Measurements from ENCODE around the gene SIGLEC11.
"Not testable (repeated sequence)": the region's sequence is repeated elsewhere in the genome, so short reads cannot be mapped to it uniquely, and the experiment has no call there.

The SIGLEC11 gene

DNA sequence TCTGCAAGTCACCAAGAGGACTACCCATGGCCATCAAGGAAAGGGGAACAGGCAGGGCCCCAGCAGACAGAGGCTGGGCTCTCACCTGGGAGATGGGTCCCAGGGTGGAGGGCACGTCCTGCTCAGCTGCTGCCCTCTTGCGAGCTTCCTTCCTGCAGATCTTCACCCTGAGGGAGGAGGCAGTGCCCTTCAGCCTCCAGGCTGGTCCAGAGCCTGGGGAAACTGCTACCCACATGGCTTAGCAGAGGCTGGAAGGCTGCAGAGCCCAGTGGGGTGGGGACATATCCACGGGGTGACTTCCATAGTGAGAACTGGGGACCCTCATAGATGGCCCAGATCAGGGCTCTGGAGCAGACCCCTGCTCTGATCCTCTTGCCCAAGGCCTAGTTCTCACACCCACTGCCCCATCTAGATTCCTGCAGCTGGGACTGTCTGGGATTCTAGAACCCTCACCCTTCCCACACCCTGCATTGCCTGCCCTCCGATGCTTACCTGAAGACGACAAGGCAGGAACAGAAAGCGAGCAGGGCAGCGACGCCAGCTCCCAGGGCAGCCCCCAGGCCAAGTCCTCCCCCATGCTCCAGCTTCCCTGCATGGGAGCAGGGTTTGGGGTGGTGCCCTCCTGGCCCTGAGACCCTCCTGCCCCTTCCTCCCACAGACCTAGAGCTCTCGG lies 9.0 kb downstream of the SIGLEC11 start:
- DNase-seq (ENCODE audit: low spot score): no peak

DNA sequence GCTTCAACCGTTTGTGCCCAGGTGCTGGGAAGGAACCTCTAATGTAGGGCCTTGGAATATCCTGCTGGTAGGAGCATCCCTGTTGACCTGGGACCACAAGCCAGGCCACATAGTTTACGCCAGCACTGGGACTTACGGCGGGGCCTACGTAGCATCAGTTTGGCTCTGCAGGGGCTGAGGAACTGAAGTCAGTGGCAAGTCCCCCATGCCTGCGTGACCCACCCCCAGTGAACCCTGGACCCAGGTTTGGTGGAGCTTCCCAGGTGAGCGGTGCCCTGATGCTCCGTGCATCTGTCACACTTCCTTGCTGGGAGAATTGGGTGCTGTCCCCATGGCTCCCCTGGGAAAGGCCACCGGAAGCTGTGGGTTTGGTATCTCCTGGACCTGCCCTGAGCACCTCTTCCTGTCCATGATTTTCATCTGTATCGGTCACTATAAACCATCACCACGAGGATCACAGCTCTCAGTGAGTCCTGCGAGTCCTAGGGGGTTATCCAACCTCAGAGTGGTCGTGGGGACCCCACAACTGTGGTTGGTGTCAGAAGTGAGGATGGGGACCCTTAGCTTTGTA lies 9.9 kb downstream of the SIGLEC11 start:
- DNase-seq (ENCODE audit: low spot score): no peak

DNA sequence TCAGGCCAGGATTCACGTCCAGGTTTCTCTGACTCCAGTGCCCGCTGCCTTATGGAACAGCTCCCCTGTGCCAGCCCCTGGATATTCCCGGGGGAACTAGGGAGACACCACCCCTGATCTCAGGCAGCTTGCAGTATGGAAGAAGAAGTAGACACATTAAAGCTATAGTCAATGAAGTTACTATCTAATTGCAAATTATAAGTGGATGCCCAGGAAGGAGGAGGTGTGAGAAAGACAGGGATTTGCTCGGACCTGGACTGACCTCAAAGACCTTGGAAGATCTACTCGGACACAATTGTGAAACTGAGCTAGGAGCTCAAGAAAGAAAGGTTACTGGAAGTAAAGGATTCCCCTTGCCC lies 10.4 kb downstream of the SIGLEC11 start:
- DNase-seq (ENCODE audit: low spot score): no peak

DNA sequence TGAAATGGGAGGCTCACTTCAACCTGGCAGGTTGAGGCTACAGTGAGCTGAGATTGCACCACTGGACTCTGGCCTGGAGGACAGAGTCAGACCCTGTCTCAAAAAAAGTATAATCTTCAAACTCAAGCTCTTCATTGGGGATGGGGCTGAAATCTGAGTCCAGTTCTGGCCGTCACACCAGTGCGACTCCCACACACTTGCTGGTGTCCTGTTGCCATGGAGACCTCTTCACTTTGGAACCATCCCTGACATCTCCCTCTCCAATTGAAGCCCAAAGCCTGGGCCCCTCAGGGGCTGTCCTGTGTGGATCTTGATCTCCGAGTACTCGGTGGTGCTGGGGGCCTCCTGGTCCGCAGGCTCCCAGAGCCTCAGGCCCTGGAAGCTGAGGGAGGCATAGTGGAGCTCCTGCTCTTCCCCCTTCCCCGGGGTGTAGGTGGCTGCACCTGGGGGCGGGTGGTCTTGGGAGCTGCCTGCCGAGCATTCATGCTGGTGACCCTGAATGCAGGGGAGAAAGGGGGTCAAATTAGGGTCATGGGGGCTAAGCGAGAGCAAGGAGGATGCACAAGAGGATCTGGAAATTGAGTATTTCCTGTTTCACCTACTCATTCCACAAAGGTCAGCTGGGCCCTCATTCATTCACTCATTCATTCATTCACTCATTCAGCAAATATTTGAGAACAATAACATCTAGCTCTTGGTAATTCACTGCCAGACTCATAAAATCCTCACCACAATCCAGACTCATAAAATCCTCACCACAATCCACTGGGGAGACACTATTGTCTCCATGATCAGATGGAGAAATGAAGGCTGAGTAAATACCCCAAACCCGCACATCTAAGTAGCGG lies 11.0 kb downstream of the SIGLEC11 start:
- no peak for DNase-seq (ENCODE audit: low spot score)

DNA sequence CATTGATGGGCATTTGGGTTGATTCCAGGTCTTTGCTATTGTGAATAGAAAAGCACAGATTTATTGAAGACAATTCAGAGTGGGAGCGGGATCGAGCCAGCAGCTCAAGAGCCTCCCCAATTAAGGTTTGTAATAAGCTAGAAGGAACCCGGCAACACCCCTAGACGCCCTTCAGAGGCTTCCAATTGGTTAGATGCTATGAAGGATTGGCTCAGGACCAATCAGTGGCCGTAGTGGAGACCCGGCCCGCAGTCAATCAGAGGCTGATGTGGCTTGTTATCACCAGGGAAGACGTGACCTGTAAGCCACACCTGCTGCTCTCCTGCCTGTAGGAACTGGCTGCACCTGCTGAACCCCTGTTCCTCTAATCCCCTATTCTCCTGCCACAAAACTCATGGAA lies 14.6 kb downstream of the SIGLEC11 start:
- DNase-seq (ENCODE audit: low spot score): no peak

DNA sequence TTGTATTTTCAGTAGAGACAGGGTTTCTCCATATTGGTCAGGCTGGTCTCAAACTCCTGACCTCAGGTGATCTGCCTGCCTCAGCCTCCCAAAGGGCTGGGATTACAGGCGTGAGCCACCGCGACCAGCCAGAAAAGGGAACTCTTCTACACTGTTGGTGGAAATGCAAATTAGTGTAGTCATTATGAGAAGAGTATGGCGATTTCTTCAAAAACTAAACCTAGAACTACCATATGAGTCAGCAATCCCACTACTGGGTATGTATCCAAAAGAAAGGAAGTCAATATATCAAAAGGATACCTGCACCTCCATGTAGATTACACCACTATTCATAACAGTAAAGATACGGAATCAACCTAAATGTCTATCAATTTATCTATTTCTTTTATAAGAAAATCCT lies 16.4 kb downstream of the SIGLEC11 start:
- DNase-seq (ENCODE audit: low spot score): not testable (repeated sequence)

DNA sequence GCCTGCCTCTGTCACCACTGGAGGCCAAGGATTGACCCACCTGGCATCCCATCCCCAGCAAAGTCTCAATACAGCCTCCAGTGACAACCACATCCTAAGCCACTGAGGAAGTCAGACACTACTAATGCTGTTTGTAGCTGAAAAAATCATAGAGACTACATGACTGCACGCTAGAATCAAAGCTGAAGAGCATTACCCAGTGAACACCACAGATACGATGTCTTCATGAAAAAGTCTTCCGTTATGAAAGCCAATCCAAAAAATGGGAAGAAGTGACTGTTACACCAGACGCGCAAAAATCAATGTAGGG lies 20.5 kb downstream of the SIGLEC11 start:
- DNase-seq (ENCODE audit: low spot score): no peak

DNA sequence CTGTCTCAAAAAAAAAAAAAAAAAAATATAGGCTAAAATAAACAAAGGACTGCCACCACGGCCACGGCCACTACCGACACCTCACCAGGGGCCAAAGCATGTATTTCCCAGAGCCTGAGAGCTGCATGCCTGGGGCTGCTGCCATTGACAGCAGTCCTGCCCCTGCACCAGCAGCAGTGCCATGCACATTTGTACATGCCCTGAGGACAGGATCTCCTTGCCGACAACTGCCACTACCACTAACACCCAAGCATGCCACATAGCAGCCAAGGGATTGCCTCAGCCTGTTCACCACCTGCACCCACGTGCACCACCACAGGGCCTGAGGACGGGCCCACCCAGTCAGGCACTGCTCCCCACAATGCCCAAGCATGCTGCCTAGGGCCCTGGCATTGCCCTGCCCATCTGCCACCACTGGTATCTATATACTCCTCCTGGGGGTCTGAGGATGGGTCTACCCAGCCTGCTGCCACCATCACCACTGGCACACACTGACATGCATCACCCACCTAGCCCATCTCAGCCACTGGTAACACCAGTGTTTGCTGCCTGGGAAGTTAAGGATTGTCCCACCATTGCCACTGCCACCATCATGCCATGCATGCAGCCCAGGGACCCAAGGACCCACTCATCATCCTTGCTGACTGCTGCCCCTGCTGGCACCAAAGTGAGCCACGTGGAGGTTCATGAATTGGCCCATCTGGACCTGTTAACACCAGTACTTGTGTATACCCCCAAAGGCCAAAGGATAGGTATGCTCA lies 21.1 kb downstream of the SIGLEC11 start:
- DNase-seq (ENCODE audit: low spot score): no peak

DNA sequence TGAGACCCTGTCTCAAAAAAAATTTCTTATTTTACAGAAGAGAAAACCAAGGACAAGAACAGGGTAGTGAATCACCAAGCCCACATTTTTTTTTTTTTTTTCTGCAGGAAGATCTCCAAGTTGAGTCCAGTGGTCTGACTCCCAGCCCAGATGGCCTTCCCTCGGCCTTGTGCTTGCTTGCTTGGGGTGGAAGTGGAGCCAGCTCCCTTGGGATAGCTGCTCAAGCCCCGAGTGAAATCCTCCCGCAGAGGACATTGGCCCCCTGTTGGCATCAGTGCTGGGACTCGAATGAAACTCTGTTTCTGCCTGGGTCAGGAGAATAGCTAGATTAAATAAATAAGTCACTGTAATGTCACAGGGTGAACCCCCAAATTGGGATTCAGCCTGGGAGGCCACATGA lies 22.3 kb downstream of the SIGLEC11 start:
- DNase-seq (ENCODE audit: low spot score): no peak

DNA sequence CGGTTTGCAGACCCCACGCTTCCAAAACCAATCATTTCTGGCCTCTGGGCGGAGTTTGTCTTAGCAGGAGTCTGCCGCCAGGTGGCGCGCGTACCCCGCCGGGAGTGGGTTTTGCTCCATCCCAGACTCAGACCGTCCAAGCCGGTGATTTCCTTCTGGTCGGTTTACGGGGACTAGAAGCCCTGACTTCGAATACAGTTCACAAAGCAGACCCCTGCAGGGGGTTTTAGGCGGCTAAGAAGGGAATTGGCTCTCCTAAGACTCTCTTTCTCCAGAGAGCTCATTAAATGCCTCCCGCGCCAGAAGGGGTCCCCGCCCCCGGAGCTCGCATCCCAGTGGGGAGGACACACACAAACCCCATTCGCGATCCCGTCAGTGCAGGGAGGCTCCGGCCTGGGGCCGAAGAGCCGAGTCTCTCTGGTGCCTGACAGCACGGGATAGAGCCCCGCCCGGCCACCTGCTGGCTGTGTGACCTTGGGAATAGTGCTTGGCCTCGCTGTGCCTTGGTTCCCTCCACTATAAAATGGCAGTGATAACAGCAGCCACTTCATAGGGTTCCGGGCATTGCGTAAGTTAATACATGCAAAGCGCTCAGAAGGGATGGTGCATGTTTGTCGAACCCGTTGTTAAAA lies 23.1 kb downstream of the SIGLEC11 start:
- peak; percentile 57 for DNase-seq (ENCODE audit: low spot score)

DNA sequence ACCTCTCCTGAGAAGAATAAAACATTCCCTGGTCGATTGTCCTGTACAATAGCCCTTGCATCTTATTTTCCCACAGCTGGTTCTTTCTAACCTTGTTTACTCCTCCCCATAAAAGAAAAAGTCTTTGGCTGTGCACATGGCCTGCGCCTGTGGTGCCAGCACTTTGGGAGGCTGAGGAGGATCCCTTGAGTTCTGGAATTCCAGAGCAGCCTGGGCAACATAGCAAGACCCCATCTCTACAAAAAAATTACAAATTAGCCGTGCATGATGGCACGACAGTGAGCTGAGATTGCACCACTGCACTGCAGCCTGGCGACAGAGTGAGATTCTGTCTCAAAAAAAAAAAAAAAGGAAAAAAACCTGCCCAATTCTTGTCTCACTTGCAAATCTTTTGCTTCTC lies 24.4 kb downstream of the SIGLEC11 start:
- DNase-seq (ENCODE audit: low spot score): no peak

DNA sequence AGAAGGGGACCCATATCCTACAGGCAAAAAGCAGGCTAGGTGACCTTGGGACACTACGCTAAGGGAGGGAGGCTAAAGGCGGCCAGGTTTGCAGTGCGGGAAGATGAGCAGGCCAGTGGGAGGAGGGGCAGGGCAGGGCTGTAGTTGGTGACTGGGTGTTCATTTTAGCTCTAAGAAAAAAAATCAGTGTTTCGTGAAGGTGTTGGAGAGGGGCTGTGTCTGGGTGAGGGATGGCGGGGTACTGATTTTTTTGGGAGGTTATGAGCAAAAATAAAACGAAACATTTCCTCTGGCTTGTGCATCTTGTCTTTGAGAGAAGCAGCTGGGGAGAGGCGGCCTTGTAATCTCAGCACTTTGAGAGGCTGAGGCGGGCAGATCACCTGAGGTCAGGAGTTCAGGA lies 27.3 kb downstream of the SIGLEC11 start:
- no peak for DNase-seq (ENCODE audit: low spot score)

DNA sequence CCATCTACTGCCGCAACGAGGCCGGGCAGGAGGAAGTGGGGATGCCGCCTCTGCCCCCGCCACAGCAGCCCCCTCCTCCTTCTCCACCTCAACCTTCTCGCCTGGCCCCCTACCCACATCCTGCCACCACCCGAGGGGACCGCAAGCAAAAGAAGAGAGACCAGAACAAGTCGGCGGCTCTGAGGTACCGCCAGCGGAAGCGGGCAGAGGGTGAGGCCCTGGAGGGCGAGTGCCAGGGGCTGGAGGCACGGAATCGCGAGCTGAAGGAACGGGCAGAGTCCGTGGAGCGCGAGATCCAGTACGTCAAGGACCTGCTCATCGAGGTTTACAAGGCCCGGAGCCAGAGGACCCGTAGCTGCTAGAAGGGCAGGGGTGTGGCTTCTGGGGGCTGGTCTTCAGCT lies 28.2 kb downstream of the SIGLEC11 start:
- DNase-seq (ENCODE audit: low spot score): no peak

DNA sequence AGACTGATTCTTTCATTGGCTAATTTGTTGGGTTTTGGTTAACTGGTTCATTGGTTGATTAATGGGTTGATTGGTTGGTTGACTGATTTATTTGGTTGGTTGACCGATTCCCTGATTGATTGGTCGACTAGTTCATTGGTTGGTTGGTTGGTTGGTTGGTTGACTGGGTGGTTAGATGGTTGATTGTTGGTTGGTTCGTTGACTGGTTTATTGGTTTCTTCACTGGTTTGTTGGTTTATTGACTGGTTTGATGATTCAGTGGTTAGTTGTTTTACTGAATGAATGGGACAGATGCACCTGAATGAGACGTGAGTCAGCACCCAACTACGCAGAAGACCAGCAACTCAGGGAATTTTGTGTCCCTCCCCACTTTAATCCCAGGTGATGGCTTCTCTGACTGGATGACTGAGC lies 28.9 kb downstream of the SIGLEC11 start:
- no peak for DNase-seq (ENCODE audit: low spot score)

DNA sequence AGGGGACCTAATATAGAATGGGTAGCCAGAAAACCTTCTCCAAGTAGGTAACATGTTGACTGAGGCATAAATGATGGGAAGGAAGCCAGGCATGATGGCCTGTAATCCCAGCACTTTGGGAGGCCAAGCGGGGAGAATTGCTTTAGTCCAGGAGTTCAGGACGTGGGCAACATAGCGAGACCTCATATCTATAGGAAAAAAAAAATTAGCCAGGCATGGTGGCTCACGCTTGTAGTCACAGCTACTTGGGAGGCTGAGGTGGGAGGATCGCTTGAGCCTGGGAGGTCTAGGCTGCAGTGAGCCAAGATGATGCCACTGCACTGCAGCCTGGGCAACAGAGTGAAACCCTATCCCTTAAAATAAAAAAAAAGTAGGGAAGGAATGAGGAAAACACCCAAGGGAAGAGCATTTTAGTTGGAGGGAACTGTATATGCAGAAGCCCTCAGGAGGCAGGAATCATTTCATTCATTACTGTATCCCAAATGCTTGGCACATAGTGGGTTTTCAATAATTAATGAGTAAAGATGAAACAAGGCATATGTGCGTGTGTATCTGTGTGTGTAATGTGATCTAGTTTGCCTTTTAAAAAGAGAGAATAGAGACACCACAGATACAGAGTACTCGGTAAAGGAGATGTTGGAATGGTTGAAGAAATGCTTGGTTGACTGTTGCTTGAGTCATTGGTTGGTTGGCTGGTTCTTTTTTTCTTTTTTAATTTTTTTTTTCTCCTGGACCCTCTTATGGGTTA lies 29.5 kb downstream of the SIGLEC11 start:
- no peak for DNase-seq (ENCODE audit: low spot score)

DNA sequence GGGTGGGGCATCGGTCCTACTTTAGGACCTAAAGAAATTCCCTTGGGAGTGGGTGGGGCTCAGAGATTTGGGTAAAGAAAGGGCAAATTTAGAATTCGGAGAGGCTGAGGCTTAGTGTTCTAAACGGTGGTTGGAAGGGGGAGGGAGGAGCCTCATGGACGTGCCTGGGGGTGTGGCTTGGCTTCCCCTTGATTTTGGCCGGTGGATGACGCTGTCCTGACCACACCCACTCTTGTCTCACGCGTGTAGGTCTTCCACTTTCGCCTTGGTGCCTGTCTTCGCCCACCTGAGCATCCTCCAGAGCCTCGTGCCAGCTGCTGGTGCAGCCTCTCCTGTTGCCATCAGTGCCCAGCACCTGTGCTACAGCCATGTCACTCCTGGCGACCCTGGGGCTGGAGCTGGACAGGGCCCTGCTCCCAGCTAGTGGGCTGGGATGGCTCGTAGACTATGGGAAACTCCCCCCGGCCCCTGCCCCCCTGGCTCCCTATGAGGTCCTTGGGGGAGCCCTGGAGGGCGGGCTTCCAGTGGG lies 30.4 kb downstream of the SIGLEC11 start:
- no peak for DNase-seq (ENCODE audit: low spot score)

DNA sequence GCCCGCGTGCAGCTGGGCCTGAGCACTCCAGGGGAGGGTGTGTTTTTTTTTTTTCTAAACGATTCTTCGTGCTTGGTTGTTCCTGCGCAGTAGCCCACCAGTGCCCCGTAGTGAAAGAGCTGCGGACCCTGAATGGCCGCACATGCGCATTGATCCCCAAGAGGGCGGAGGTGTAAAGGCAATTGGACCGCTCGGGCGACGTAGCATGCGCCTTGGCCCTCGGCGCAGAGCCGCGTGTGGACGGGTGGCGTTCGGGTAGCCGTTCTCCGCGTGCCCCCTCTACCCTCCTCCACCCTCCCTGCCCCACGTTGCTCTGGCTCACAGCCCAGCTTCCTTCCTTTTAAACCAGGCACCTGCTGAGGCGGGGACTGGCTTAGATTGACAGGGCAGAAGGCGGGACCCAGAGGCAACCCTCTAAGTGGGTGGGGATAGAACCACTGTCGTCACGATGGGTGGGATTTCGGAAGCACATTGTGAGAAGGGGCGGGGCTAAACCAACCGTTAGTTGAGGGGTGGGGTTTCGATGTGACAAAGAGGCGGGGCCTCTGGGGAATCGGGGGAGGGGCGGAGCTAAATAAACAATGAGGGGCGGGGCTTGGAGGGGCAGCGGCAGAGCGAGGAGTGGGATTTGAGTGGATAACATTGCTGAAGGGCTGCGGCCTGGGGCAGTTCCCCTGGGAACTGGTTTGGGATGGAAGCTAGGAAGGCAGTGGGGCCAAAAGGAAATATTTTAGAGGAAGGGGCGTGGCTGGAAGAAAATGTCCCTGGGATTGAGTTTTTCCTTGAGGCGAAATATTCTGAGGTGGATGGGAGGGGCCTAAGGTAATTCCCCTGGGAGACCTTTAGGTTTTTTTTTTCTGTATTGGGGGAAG lies 31.1 kb downstream of the SIGLEC11 start:
- peak; percentile 98 for DNase-seq (ENCODE audit: low spot score)

DNA sequence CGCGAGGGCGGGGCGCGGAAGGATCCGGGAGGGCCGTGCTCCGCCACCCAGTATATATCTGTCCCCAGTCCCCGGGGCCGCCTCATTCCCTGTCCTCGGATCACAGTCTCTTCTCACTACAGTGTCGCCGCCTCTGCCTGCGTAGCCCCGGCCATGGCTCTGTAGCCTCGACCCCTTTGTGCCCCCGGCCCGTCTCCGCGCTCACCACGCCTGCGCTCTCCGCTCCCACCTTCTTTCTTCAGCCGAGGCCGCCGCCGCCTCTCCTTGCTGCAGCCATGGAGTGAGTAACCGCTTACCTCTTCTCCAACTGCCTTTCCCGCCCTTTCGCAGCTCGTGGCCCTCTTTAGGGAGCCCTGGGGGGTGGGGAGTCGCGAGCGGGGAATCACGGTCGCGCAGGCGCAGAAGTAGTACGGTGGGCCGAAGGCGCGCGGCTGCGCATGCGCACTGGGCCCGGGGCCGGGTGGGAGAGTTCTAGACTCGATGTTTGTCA lies 31.8 kb downstream of the SIGLEC11 start, which contains the start of the genes ATF5 and NUP62:
Gene ATF5, plus strand, starts transcription at position 85 of the 490 bp plus-strand sequence. CDS start 1,646 bp downstream, outside the sequence.
Gene NUP62, minus strand, starts transcription at position 384 of the 490 bp plus-strand sequence. CDS start 19,697 bp downstream, outside the sequence.
- peak; percentile 81 for DNase-seq (ENCODE audit: low spot score)

DNA sequence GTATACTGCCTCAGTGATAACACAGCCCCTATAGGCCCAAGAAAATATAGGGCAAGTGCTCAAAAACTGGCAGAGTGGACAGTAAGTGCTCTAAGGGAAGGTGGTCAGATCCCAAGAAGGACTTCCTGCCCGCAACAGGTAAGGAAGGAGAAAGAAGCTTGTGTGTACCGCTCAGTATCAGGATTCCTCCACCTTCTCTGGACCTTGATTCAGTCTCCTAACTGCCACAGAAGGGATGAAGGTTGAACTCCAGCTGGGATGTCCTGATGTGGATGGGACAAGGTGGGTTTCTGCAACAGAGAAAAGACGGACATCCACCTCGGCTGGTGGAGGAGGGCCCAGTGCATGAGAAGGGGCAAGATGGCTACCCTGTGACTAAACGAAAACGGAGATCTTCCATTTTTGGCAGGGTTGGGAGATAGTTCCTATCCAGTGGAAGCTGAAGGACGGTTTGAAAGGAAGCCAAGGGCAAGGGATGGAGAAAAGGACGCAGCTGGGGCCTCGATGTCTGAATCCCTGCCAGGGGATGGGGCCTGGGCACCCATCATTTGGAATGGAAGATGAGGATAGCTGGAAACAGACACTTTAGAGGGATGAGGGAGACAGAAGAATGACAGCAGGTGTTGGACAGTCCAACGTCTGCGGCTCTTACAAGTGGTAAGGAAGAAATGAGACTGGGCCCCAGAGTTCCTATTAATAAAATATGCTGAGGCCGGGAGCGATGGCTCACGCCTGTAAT lies 33.3 kb downstream of the SIGLEC11 start:
- no peak for DNase-seq (ENCODE audit: low spot score)

Measured in pons (tissue), 1 donor.